ENCODE measurements around the gene HPCAL1.

The HPCAL1 gene

GRCh38 chr2:10269711-10270610, 32.7 kb upstream of the HPCAL1 start:
- no peak for DNase-seq

- no peak for DNase-seq
Observed at GRCh38 chr2:10271509-10271908, 31.2 kb upstream of the HPCAL1 start.

GRCh38 chr2:10271946-10272345, 30.8 kb upstream of the HPCAL1 start:
- DNase-seq: no peak

GRCh38 chr2:10272464-10272863, 30.2 kb upstream of the HPCAL1 start:
- DNase-seq: no peak

- no peak for DNase-seq
Observed at GRCh38 chr2:10273215-10274175, 29.2 kb upstream of the HPCAL1 start.

- DNase-seq: no peak
Observed at GRCh38 chr2:10274376-10274775, 28.3 kb upstream of the HPCAL1 start.

GRCh38 chr2:10274983-10275802, 27.5 kb upstream of the HPCAL1 start:
- DNase-seq: no peak

- no peak for DNase-seq
Observed at GRCh38 chr2:10276481-10277292, 26.0 kb upstream of the HPCAL1 start.

- no peak for DNase-seq
Observed at GRCh38 chr2:10277293-10278028, 25.2 kb upstream of the HPCAL1 start.

- peak; percentile 99 for DNase-seq
Observed at GRCh38 chr2:10278029-10278762, 24.5 kb upstream of the HPCAL1 start.

- DNase-seq: no peak
Observed at GRCh38 chr2:10278763-10279471, 23.8 kb upstream of the HPCAL1 start.

GRCh38 chr2:10279472-10279870, 23.2 kb upstream of the HPCAL1 start:
- no peak for DNase-seq

- no peak for DNase-seq
Observed at GRCh38 chr2:10279946-10280463, 22.7 kb upstream of the HPCAL1 start.

GRCh38 chr2:10281891-10282290, 20.8 kb upstream of the HPCAL1 start:
- no peak for DNase-seq

- DNase-seq: peak; percentile 47
Observed at GRCh38 chr2:10282611-10283105, 20.0 kb upstream of the HPCAL1 start.

GRCh38 chr2:10283106-10284062, 19.3 kb upstream of the HPCAL1 start:
- peak; percentile 91 for DNase-seq

- DNase-seq: no peak
Observed at GRCh38 chr2:10284108-10284870, 18.4 kb upstream of the HPCAL1 start.

Data from inflammatory macrophage treated with lipopolysaccharide for 4 hours (primary cell).